Endothelial cell of umbilical vein (primary cell): Measurements from ENCODE around the gene ARRDC1. TPM values are rescaled to one million over a fixed set of nuclear protein-coding genes. Genes with fewer than 3 reads are reported as not detected.
"Not testable (repeated sequence)": the region's sequence is repeated elsewhere in the genome, so short reads cannot be mapped to it uniquely, and the experiment has no call there.

Source experiments
- BruUV-seq: library from RNA; stranded (reverse); fragments of 400-500 nt; replicated peaks from 2 replicates; lab custom pipeline; 2021; lab: Mats Ljungman, UMichigan
- CTCF ChIA-PET: fragments of 300-600, 350-600 bp; sonication (Branson Sonifier 250); formaldehyde crosslinking; loops from one replicate; lab custom pipeline; 2021; ENCODE audit warnings: antibody characterized with exemption, inconsistent platforms; lab: Charles Lee
- POLR2A ChIA-PET: fragments of 300-600, 350-600 bp; sonication (Branson Sonifier 250); formaldehyde crosslinking; loops from one replicate; lab custom pipeline; 2021; ENCODE audit warnings: antibody characterized with exemption, inconsistent platforms; lab: Charles Lee
- DNase-seq: peaks from one replicate; pipeline ENCODE4 v3.0.0-alpha.2; 2011; ENCODE audit warnings: low read depth, low spot score
- FAIRE-seq: peaks from 2 replicates; lab custom pipeline; 2011; peaks lifted over from hg19 to GRCh38; lab: Jason Lieb, UNC
- H2AFZ ChIP-seq: 2 replicates; pipeline ENCODE4 v1.6.0; 2012; ENCODE audit warnings: low read depth, low read length, control low read depth, inconsistent platforms
- H3K27ac ChIP-seq: 2 replicates; pipeline ENCODE4 v1.5.1; 2011; ENCODE audit warnings: low read depth, mild to moderate bottlenecking, control low read depth, low read length, moderate library complexity; ENCODE audit not compliant: insufficient read depth
- H3K27me3 ChIP-seq, 2 experiments: 2 replicates each; pipeline versions ENCODE4 v1.6.0 to v1.6.1; 2011; ENCODE audit warnings: low read length in 2 of 2, mixed read lengths in 1 of 2; ENCODE audit not compliant: control insufficient read depth in 2 of 2, insufficient read depth in 2 of 2
- H3K36me3 ChIP-seq, 2 experiments: 2 replicates in 1 of 2; 3 replicates in 1 of 2; pipeline ENCODE4 v1.5.1; 2011; ENCODE audit warnings: low read length in 2 of 2, mild to moderate bottlenecking in 1 of 2, moderate library complexity in 1 of 2; ENCODE audit not compliant: control insufficient read depth in 2 of 2, insufficient read depth in 2 of 2; ENCODE audit errors: extremely low read depth in 1 of 2
- H3K4me1 ChIP-seq: 3 replicates; pipeline ENCODE4 v1.5.1; 2011; ENCODE audit warnings: mild to moderate bottlenecking, low read length; ENCODE audit not compliant: control insufficient read depth, insufficient read depth; ENCODE audit errors: extremely low read depth
- H3K4me2 ChIP-seq: 2 replicates; pipeline ENCODE4 v1.6.1; 2011; ENCODE audit warnings: low read length, control low read depth, mixed read lengths; ENCODE audit not compliant: insufficient read depth
- H3K4me3 ChIP-seq, 3 experiments: fragments of 200-600 bp in 1 of 3; sonication (generic), shearing (Covaris generic) in 1 of 3; replicated peaks in 1 of 3; 2 replicates each; pipeline ENCODE4 v1.5.1; 2011 to 2016; ENCODE audit warnings: control low read depth in 3 of 3, low read length in 3 of 3, mild to moderate bottlenecking in 2 of 3, inconsistent platforms in 1 of 3, low read depth in 1 of 3, moderate library complexity in 1 of 3; ENCODE audit not compliant: insufficient read depth in 1 of 3
- H3K79me2 ChIP-seq: 2 replicates; pipeline ENCODE4 v1.6.0; 2012; ENCODE audit warnings: low read length, inconsistent platforms; ENCODE audit not compliant: control insufficient read depth, insufficient read depth
- H3K9ac ChIP-seq: replicated peaks from 2 replicates; pipeline ENCODE3; 2011; ENCODE audit warnings: low read length, control low read depth; ENCODE audit not compliant: insufficient read depth; ENCODE audit errors: extremely low read depth
- H3K9me1 ChIP-seq: replicated peaks from 3 replicates; pipeline ENCODE4 v1.6.0; 2011; ENCODE audit warnings: mild to moderate bottlenecking, low read length; ENCODE audit not compliant: control insufficient read depth, insufficient read depth; ENCODE audit errors: extremely low read depth
- H3K9me3 ChIP-seq: replicated peaks from 2 replicates; pipeline ENCODE4 v1.5.1; 2012; ENCODE audit warnings: low read length, inconsistent platforms; ENCODE audit not compliant: control insufficient read depth, insufficient read depth
- H4K20me1 ChIP-seq: replicated peaks from 2 replicates; pipeline ENCODE3; 2011; ENCODE audit warnings: mild to moderate bottlenecking, low read length; ENCODE audit not compliant: control insufficient read depth, insufficient read depth; ENCODE audit errors: extremely low read depth
- MYC ChIP-seq: IDR thresholded peaks from one replicate; pipeline ENCODE4 v1.6.1; 2011; ENCODE audit warnings: mild to moderate bottlenecking, low read depth, low read length
- dilution Hi-C: fragments of 300-500 bp; cut with MboI; formaldehyde crosslinking; loops from one replicate; pipeline ENCODE4 v1.15.0; 2019; ENCODE audit warnings: low sequenced_read_pairs; ENCODE audit not compliant: extremely low pct_ligation_motif_present
- intact Hi-C: fragments of 100-400 bp; cut with micrococcal nuclease; formaldehyde crosslinking; loops from one replicate; pipeline ENCODE4 v1.10.0; 2022
- polyA plus RNA-seq, 4 experiments: library from polyadenylated mRNA; depleted of rRNA in 3 of 4; stranded (reverse) in 3 of 4; unstranded in 1 of 4; fragments of >200 nt; gene quantifications; 2 replicates each; pipeline versions ENCODE4 v1.2.1 to v1.2.3, GENCODE V29; 2011 to 2012; ENCODE audit warnings: missing spikeins in 1 of 4
- total RNA-seq: library from RNA; stranded (reverse); gene quantifications from 2 replicates; pipeline ENCODE4 v1.2.3, GENCODE V29; 2021

ARRDC1 gene
- total and polyA plus RNA-seq, 2 donors (not counting 3 experiments of a cell fraction or from before 2014, with no cell fraction given) = 22.5 to 51.0 TPM

DNA sequence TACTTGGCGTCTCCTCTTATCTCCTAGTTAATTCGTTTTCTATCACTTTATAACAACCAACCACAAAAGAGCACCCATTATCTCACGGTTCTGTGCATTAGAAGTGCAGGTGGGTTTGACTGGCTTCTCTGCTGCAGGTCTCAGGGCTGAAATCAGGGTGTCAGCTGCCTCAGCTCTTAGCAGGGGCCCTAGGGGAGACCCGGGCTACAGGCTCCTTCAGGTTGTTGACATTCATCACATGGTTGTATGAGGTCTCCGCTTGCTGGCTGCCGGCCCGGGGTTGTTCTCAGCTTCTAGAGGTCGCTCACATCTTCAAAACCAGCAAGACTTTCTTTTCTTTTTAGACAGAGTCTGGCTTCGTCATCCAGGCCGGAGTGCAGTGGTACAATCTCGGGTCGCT is 12.3 kb upstream of the ARRDC1 start:
- no peaks in the 10 kb centered on the region for H3K9me3 ChIP-seq
- no peak overlapping the region for H3K9ac ChIP-seq
- no peak overlapping the region for H3K4me3 ChIP-seq
- H4K20me1 ChIP-seq = no peaks in the 10 kb centered on the region
- H3K27me3 ChIP-seq = no peaks in the 10 kb centered on the region
- no TSS peak for BruUV-seq
- H3K4me1 ChIP-seq = peaks cover 9% of the 10 kb centered on the region
- FAIRE-seq (no peak), DNase-seq (no peak)
- dilution Hi-C loops (no loop called here), intact Hi-C loops (no loop called here)
- no peak for TF ChIP-seq MYC
- H3K4me2 ChIP-seq = no peak overlapping the region
- no peaks in the 10 kb centered on the region for H3K9me1 ChIP-seq
- no peak overlapping the region for H2AFZ ChIP-seq
- ChIA-PET CTCF (no interaction called here), POLR2A (no interaction called here)
- peaks cover 16% of the 10 kb centered on the region for H3K79me2 ChIP-seq
- H3K36me3 ChIP-seq = peaks cover 2 to 3% of the 10 kb centered on the region in 2 experiments
- no peak overlapping the region for H3K27ac ChIP-seq

DNA sequence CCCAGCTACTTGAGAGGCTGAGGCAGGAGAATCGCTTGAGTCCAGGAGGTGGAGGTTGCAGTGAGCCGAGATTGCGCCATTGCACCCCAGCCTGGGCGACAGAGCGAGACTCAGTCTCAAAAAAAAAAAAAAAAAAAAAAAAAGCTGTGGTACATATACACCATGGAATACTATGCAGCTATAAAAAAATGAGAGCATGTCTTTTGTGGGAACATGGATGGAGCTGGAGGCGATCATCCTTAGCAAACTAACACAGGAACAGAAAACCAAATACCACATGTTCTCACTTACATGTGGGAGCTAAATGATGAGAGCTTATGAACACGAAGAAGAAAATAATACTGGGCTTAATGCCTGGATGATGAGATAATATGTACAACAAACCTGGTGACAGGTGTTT is 8.9 kb upstream of the ARRDC1 start:
- H3K9me1 ChIP-seq, H3K79me2 ChIP-seq, intact Hi-C loops, H3K9me3 ChIP-seq, POLR2A ChIA-PET, H3K4me1 ChIP-seq, H2AFZ ChIP-seq, dilution Hi-C loops, H3K27ac ChIP-seq, H3K4me2 ChIP-seq, DNase-seq, BruUV-seq, H3K27me3 ChIP-seq, FAIRE-seq, H3K36me3 ChIP-seq, H3K9ac ChIP-seq, H4K20me1 ChIP-seq, H3K4me3 ChIP-seq: not testable (repeated sequence)
- CTCF ChIA-PET = interaction anchor here (1.0 to 1.3 kb wide), 2 partner anchors 9 to 17 kb away, joined by 3 read pairs; partner anchors contain the start of gene ARRDC1
